ENCODE results near the gene CTAG2. TPM values are rescaled to one million over a fixed set of nuclear protein-coding genes. Genes with fewer than 3 reads are reported as not detected.
A peak's percentile ranks its signal among the peaks of the same experiment; 100 is the strongest.

The CTAG2 gene
- total RNA-seq, 1 donor from 2014 or later: not detected

DNA sequence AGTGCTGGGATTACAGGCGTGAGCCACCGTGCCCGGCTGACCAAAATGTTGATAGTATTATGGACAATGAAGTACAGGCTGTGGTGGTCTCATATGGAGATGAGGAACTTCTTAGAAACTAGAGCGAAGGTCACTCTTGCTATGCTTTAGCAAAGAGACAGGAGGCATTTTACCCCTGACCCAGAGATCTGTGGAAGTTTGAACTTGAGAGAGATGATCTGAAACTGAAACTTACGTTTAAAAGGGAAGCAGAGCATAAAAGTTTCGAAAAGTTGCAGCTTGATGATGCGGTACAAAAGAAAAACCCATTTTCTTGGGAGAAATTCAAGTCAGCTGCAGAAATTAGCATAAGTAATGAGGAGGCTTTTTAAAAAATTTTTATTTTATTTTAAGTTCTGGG is 8.5 kb upstream of the CTAG2 start:
- Mint-ChIP-seq H3K27ac (ENCODE audit: unreplicated experiment) (no peak overlapping the region), H3K27me3 (ENCODE audit: unreplicated experiment) (peaks cover 10% of the 10 kb centered on the region), H3K4me1 (ENCODE audit: unreplicated experiment) (no peaks in the 10 kb centered on the region), H3K4me3 (ENCODE audit: unreplicated experiment) (no peak overlapping the region), H3K9me3 (ENCODE audit: unreplicated experiment) (no peaks in the 10 kb centered on the region), H3K36me3 (ENCODE audit: unreplicated experiment) (no peaks in the 10 kb centered on the region)
- TF ChIP-seq, protein P1, sequence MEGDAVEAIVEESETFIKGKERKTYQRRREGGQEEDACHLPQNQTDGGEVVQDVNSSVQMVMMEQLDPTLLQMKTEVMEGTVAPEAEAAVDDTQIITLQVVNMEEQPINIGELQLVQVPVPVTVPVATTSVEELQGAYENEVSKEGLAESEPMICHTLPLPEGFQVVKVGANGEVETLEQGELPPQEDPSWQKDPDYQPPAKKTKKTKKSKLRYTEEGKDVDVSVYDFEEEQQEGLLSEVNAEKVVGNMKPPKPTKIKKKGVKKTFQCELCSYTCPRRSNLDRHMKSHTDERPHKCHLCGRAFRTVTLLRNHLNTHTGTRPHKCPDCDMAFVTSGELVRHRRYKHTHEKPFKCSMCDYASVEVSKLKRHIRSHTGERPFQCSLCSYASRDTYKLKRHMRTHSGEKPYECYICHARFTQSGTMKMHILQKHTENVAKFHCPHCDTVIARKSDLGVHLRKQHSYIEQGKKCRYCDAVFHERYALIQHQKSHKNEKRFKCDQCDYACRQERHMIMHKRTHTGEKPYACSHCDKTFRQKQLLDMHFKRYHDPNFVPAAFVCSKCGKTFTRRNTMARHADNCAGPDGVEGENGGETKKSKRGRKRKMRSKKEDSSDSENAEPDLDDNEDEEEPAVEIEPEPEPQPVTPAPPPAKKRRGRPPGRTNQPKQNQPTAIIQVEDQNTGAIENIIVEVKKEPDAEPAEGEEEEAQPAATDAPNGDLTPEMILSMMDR (IDR thresholded peaks at IDR 0.05): no peak
- no peak for DNase-seq (ENCODE audit: extremely low spot score, unreplicated experiment)

DNA sequence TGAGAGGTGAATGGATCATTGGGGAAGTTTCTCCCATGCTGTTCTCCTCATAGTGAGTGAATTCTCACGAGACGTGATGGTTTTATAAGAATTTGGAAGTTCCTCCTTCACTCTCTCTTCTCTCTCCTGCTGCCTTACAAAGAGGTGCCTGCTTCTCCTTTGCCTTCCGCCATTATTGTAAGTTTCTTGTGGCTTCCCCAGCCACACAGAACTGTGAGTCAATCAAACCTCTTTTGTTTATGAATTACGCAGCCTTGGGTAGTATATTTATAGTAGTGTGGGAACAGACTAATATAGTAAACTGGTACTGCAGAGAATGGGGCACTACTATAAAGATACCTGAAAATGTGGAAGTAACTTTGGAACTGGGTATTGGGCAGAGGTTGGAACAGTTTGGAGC is 7.8 kb upstream of the CTAG2 start:
- Mint-ChIP-seq H3K27me3 (ENCODE audit: unreplicated experiment) (peaks cover 6% of the 10 kb centered on the region), H3K4me3 (ENCODE audit: unreplicated experiment) (no peak overlapping the region), H3K9me3 (ENCODE audit: unreplicated experiment) (no peaks in the 10 kb centered on the region), H3K4me1 (ENCODE audit: unreplicated experiment) (no peaks in the 10 kb centered on the region), H3K27ac (ENCODE audit: unreplicated experiment) (no peak overlapping the region), H3K36me3 (ENCODE audit: unreplicated experiment) (no peaks in the 10 kb centered on the region)
- no peak for DNase-seq (ENCODE audit: extremely low spot score, unreplicated experiment)
- TF ChIP-seq, protein P1 (IDR thresholded peaks at IDR 0.05): no peak

DNA sequence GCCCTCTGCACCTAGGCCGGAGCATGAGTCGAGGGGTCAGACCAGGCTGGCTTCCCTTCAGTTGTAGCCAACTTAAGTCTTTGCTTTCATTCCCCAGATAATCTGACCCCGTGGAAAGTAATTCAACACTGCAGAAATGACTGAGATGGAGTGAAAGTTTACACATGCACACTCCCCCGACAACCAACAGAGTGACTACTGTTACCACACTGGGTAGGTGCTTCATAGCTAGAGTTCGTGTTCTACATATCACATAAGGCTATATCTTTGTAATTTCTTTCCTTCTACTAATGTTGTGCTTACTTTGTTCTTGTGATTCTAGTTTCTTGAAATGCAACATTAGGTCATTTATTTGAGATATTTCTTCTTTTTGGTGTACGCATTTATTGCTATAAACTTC is 7.2 kb upstream of the CTAG2 start:
- Mint-ChIP-seq H3K4me3 (ENCODE audit: unreplicated experiment) (no peak overlapping the region), H3K27ac (ENCODE audit: unreplicated experiment) (no peak overlapping the region), H3K27me3 (ENCODE audit: unreplicated experiment) (peaks cover 6% of the 10 kb centered on the region), H3K9me3 (ENCODE audit: unreplicated experiment) (no peaks in the 10 kb centered on the region), H3K36me3 (ENCODE audit: unreplicated experiment) (no peaks in the 10 kb centered on the region), H3K4me1 (ENCODE audit: unreplicated experiment) (no peaks in the 10 kb centered on the region)
- DNase-seq (ENCODE audit: extremely low spot score, unreplicated experiment): no peak
- TF ChIP-seq, protein P1 (IDR thresholded peaks at IDR 0.05): no peak

DNA sequence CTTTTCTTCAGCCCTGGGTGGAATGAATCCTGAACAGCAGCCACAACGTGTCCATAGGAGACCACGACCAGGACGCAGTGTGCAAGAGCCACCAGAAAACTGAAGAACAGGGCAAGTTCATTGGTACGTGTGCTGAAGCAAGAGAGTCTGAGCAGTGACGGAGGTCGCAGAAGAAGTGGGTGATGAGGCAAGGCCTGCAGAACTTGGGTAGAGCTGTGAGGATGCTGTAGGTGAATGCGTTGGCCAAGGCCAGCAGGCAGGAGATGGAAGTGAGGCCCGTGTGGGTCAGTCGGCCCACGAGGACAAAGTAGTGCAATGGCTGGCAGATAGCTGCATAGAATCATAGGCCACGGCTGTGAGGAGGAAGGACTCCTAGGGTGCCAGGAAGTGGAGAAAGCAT is 5.6 kb upstream of the CTAG2 start:
- H3K36me3 Mint-ChIP-seq (ENCODE audit: unreplicated experiment): no peaks in the 10 kb centered on the region
- H3K27me3 Mint-ChIP-seq (ENCODE audit: unreplicated experiment): peaks cover 6% of the 10 kb centered on the region
- no peak for DNase-seq (ENCODE audit: extremely low spot score, unreplicated experiment)
- no peak overlapping the region for H3K27ac Mint-ChIP-seq (ENCODE audit: unreplicated experiment)
- H3K9me3 Mint-ChIP-seq (ENCODE audit: unreplicated experiment): no peaks in the 10 kb centered on the region
- H3K4me1 Mint-ChIP-seq (ENCODE audit: unreplicated experiment): no peaks in the 10 kb centered on the region
- no peak overlapping the region for H3K4me3 Mint-ChIP-seq (ENCODE audit: unreplicated experiment)
- TF ChIP-seq, protein P1 (IDR thresholded peaks at IDR 0.05): no peak

DNA sequence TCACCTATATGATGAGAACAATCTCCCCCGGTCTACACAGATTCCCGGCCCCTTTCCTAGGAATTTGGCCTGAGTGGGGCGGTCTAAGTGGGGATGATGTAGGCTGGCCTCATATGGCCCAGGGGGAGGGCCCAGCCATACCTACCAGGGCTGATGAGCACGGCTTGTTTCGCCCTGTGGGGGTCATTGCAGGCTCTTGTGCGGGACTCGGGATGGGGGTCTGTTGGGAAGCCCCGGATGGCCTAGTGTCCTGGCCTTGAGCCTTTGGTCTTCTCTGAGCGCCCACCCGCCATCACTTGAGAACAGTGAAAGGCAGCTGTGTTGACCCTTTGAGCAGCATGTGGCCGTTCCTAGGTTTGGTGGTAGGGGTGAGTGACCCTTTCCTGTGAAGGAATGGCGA is 4.8 kb upstream of the CTAG2 start:
- Mint-ChIP-seq H3K27ac (ENCODE audit: unreplicated experiment) (no peak overlapping the region), H3K36me3 (ENCODE audit: unreplicated experiment) (no peaks in the 10 kb centered on the region), H3K27me3 (ENCODE audit: unreplicated experiment) (peaks cover 6% of the 10 kb centered on the region), H3K9me3 (ENCODE audit: unreplicated experiment) (no peaks in the 10 kb centered on the region), H3K4me1 (ENCODE audit: unreplicated experiment) (no peaks in the 10 kb centered on the region), H3K4me3 (ENCODE audit: unreplicated experiment) (no peak overlapping the region)
- TF ChIP-seq, protein P1 (IDR thresholded peaks at IDR 0.05): no peak
- peak; percentile 77 for DNase-seq (ENCODE audit: extremely low spot score, unreplicated experiment)
